Tongue (tissue), 2 donors: ENCODE results near the gene SNX30. TPM values are rescaled to one million over a fixed set of nuclear protein-coding genes. Genes with fewer than 3 reads are reported as not detected.

ENCODE experiments used
- DNase-seq: peaks from one replicate; pipeline ENCODE4 v3.0.0-alpha.2; 2015
- total RNA-seq: library from RNA; depleted of rRNA; stranded (reverse); fragments of >200 nt; gene quantifications from one replicate; pipeline ENCODE4 v1.2.3, GENCODE V29; 2014

SNX30 gene
- total RNA-seq, 1 donor from 2014 or later, result 20.8 TPM

- DNase-seq, result no peak
These were observed 108.1 kb downstream of the SNX30 start for GRCh38 chr9:112858625-112859147.

DNA sequence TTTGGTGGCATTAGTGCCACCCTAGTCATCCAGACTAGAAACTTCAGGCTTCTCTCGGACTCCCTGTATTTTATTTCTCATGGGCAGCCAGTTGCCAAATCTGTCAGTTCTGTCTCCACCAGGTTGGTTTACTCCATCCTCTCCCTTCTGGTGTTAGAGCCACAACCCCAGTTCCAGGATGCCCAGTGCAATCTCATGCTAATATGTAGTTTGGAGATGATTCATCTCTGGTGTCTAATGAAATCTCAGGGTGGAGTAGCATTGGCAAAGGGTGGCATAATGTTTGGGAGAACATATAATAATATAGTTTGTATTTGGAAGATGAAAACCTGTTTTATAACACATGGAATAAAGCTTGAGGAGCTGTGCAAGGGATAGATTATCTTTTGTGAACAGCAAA, 109.9 kb downstream of the SNX30 start:
- no peak for DNase-seq

DNA sequence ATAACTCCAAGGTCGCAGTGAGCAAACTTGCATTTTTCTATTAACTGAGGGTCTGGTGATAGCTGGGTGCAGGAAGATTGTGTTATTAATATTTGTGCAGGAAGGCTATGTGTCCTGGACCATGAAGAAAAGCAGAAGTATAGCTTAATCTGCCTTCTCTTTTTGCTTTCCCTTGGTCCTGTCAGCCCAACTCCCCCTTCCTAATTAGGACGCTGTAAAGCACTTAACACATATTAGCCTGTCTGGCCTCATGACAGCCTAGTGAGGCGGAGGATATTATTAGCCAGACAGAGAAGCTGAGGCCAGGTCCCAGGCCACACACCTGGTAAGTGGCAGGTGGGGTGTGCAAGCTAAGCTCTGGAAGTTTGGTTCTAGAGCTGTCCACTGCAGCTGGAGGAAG, 110.6 kb downstream of the SNX30 start:
- DNase-seq, result no peak

- DNase-seq, result no peak
These were observed 111.3 kb downstream of the SNX30 start for GRCh38 chr9:112861638-112862555.

GRCh38 chr9:112863214-112863613, 112.7 kb downstream of the SNX30 start:
- DNase-seq, result no peak

- DNase-seq, result no peak
These were observed 113.2 kb downstream of the SNX30 start for GRCh38 chr9:112863746-112864145.

DNA sequence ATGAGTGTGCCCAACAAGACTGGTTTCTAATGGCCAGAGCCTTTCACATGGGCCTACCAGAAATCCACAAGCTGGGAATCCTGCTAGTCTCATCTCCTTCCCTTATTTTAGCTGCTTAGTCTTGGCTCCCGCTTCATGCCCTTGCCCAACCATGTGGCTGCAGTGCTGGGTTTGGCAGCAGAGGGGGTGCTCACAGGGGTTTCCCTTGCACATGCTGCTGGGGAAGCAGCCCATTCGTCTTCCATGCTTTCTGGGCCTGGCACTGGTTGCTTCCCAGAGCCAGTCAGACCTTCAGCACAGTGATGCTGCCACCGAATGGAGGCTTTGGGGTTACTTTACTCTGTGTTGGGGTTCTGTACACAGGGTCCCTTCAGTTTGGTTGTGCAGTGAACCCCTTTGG, 113.8 kb downstream of the SNX30 start:
- DNase-seq, result no peak

DNA sequence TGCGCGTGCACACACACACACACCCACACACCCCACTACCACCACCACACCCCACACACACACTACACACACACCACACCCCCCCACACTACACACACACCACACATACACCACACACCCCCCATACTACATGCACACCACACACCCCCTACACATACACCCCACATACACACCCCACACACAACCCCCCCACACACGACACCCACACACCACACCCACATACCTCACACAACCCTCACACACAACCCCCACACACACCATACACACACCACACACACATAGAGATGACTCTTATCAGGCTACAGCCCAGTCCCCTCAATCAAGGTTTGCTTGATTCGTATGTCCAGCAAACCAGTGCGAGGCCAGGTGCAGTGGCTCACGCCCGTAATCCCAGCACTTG, 114.4 kb downstream of the SNX30 start:
- no peak for DNase-seq

DNA sequence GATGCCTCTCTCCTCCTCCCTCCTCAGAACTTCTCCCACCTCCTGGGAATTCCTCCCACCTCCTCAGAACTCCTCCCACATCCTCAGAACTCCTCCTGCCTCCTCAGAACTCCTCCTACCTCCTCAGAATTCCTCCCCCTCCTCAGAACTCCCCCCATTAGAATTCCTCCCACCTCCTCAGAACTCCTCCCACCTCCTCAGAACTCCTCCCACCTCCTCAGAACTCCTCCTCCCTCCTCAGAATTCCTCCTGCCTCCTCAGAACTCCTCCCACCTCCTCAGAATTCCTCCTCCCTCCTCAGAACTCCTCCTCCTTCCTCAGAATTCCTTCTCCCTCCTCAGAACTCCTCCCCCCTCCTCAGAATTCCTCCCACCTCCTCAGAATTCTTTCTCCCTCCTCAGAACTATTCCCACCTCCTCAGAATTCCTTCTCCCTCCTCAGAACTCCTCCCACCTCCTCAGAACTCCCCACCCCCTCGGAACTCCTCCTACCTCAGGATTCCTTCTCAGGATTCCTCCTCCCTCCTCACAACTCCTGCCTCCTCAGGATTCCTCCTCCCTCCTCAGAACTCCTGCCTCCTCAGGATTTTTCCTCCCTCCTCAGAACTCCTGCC, 116.2 kb downstream of the SNX30 start:
- no peak for DNase-seq

DNA sequence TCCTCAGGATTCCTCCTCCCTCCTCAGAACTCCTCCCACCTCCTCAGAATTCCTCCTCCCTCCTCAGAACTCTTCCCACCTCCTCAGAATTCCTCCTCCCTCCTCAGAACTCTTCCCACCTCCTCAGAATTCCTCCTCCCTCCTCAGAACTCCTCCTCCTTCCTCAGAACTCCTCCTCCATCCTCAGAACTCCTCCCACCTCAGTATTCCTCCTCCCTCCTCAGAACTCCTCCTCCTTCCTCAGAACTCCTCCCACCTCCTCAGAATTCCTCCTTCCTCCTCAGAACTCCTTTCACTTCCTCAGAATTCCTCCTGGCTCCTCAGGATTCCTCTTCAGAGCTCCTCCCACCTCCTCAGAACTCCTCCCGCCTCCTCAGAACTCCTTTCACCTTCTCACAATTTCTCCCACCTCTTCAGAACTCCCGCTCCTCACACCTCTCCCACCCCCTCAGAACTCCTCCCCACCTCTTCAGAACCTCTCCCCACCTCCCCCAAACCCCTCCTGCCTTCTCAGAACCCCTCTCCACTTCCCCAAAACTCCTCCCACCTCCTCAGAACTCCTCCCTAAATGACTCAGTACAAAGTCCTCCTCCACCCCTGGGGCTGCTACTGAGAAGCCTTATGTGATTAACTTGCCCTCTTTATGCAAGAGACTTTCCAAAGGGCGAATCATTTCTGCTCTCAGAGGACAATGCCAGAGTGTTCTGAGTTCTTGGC, 116.9 kb downstream of the SNX30 start:
- no peak for DNase-seq

DNA sequence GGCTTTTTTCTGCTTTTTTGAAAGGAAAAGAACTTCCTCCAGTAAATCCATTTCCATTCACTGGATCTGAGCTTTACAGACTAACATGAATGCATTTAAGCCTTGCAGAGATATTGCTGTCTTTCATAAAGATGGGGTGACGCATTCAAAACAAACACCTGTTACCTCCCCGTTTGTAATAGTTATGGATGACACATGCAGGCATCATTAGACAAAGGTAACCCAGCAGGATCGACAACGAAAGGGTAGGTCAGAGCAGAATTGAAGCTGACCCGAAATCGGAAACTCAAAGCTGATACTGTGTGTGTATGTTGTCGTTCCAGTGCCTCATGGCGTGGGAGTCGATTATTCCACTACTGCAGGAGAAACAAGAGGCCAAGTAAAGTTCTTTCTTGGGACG, 117.9 kb downstream of the SNX30 start:
- no peak for DNase-seq

GRCh38 chr9:112869041-112869529, 118.5 kb downstream of the SNX30 start:
- peak; percentile 87 for DNase-seq

- DNase-seq, result no peak
These were observed 119.4 kb downstream of the SNX30 start for GRCh38 chr9:112869917-112870316.

- no peak for DNase-seq
These were observed 120.0 kb downstream of the SNX30 start for GRCh38 chr9:112870556-112870955.

DNA sequence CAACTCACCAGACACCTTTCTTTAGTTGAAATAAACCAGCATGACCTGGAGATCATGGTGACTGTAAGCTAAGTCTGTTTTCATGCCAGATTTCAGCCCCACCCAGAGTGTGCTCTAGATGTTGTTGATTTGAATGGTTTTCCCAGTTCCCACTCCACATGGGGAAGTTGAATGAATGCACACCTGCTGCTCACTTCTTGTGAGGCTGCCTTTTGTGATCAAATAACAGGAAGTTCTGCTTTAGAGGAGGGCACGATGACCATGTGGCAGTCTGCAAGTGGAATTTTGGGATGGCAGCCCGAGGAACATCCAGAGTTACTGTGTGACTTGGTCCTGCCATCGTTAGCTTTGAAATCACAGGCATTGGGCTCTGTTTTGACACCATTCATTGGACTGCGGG, 121.5 kb downstream of the SNX30 start:
- no peak for DNase-seq

GRCh38 chr9:112873773-112874405, 123.3 kb downstream of the SNX30 start:
- no peak for DNase-seq

DNA sequence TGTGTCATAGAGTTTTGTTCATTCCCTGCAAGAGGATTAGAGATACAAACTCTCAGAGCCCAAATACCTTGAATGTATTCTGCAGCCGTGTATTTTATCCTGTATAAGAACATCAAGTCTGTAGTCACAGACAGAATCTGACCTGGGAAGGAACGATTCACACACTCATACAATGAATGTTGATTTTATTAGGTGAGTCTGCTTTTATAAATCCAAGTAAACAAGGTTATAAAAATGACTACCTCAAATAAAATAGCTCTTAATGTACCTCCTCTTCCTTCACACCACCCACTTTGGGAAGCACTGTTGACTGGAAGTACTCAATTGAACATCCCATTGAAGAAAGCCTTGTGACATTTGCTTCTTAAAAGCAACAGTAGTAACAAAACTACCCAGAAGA, 128.2 kb downstream of the SNX30 start:
- no peak for DNase-seq

DNA sequence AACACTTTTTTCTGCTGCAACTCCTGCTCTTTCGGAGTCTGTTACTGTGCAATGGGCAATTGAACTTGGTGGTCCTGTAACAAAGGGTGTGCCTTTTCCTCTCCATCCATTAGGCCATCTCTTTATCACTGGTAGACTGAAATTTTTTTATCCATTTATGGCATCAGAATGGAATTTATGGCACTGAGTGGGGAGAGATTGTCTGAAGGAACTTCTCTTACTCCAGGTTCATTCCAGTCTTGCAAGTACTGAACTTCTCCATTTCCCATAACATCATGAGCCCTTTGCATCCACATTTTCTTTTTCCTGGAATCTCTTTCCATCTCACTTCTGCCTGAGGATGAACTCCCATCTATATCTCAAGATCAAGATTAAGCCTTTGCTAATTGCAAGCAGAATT, 130.1 kb downstream of the SNX30 start:
- no peak for DNase-seq

DNA sequence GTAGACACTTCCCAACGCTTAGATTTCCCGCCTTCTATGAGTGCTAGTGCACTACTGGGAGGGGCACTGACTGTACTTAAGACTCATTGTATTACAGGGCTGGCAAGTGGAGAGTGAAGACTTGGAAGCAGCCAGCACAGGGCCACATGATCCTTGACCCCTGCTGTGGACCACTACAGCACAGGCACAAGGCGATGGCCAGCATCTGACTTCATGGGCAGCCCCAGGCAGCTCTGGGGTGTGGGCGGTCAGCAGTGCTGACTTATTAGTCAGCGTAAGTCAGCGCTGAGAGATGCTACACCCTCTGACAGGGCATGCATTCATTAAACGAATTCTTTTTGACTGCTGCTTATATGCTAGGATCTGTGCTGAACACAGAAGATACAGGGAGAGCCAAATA, 130.8 kb downstream of the SNX30 start:
- no peak for DNase-seq

- peak; percentile 32 for DNase-seq
These were observed 133.5 kb downstream of the SNX30 start for GRCh38 chr9:112884101-112884500.

- no peak for DNase-seq
These were observed 134.2 kb downstream of the SNX30 start for GRCh38 chr9:112884721-112885120.

DNA sequence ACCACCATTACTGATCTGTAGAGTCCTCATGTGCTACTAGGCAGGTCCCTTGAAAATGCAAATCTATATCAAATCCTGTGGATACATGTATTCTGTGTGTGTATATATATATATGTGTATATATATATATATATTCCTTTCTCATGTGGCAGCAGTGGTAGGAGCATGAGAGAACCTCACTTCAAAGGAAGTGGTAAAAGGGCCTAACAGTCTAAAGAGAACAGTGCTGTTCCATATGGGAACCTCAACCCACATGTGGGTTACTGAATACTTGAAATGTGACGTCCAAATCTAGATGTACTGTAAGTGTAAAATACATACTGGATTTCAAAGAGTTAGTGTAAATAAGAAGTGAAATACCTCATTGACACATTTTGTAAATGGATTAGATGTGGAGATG, 134.8 kb downstream of the SNX30 start:
- no peak for DNase-seq
